SHP77 (cell line): ENCODE data around the gene AGPAT4.
"Not testable (repeated sequence)": the region's sequence is repeated elsewhere in the genome, so short reads cannot be mapped to it uniquely, and the experiment has no call there.

ENCODE experiments used
- DNase-seq, 2 experiments: peaks; one replicate each; lab custom pipeline; 2025; lab: John Stamatoyannopoulos, UW

Gene AGPAT4

DNA sequence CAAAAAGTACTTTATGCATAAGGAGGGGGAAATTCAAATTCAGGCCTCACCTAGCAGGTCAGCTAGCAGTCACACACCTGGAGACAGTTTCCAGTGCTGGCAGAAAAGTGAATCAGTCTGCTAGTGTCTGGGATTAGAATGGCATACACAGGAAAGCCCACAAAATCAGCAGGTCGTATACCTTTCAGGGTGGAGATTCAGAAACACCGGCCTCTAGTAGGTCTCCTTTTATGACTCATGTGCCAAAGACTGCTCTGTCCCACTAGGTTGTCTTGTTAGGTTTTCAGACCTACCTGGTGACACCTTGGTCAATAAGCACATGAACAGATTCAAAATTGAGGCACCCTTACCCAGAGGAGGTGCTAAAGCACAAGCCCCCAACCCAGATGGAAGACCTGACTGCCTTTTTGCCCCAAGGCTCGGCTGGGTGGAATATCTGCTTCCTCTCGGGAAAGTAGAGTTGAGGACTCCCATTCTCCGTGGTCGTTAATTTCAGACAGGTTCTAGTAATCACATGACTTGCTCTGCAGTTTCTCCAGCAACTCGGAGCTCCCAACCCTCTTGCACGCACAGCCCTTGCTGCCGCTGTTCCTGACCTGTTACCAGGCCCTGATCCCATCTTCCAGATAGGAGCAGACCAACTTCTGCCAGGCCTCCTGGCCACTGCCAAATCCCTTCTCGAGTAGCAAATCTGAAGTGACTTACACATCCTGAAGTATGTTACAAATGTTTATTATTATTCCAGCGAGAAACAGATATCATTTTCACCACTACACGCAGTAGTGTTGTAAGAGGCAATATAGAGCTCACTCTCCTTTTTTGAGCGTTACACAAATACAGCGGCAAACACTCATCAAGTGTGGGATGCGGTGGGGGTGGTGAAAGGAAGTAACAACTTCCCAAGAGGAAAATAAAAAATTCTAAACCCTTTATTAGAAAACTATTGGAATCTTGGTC lies 46.6 kb downstream of the AGPAT4 start:
- no peak for DNase-seq

DNA sequence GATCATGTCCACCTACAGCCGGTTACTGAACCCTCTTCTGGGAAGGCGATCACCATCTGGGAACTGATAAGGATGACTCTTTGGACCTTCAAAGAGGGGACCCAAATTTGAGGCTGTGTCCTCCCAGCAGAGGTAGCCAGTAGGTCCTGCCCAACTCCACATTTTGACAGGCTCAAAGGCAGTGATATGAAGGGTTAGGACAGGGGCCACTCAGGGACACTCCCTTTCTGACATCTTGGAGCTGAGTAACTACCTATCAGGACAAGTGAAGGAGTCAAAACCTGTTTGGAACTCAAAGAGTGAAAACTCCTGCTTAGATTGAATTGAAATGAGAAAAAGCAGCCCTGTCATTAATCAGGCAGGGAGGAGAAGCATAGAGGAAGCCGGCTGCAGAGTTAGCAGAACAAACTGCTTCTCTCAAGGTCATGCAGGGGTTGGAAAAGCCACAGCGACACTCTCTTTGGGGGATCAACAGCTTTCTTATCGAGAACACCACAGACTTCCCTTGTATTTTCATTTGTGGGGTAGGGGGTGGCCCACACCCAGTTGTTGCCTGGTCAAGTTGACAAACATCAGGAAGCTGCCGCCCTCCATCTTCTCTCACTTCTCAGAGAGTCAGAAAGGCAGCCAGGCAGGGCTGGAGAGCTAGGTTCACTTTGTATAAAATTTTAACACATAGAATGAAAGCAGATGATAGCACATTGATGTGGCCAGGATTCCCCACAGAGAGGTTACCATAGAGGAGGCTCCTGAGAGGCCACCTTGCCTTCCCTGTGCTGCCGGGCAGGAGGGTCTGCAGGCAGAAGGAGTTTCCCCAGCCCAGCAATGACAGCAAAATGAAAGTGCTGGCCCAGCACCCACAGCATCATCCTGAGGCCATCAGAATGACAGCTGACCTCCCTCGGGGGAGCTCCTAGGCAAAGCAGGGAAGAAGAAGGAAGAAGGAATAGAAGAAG lies 47.6 kb downstream of the AGPAT4 start:
- DNase-seq = no peak

DNA sequence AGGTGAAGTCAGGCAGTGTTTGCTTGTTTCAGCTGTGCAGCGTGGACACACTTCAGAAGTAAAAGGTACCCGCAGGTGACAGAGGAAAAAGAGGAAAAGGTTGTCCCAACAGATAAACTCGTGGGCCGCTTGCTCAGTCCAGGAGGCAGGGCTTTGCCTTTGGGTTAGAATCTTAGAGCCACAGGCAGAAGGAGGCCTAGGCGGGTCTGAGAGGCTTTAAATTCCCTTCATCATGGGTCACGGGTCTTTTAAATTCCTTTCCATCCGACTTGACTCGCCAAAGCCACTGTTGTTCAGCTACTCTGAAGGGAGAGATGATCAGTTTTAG lies 48.2 kb downstream of the AGPAT4 start:
- DNase-seq = no peak

DNA sequence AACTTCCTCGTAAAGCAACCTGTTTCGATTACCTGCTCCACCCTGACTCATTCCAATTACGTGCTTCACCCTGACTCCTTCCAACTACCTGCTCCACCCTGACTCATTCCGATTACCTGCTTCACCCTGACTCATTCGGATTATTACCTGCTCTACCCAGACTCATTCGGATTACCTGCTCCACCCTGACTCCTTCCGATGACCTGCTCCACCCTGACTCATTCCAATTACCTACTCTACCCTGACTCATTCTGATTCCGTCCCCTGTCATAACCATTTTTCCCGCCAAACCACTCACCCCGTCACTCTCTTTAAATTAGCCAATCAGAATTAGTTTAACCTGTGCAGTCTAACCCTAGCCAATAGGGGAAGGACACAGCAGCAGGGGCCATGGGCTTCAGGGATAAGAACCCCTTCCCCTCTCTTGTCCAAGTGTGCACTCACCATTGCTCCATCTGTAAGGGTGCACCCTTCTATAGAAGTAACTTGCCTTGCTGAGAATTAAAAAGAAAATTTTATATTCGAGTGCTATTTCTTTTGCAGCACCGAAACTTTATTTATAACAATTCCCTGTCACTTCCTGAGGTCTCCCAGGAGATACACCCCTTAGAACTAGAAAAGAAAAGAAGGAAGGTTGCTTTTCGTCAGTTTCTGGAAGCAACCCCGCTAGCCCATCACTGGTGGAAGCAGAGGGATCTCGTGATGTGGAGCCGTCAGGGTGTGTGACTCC lies 48.7 kb downstream of the AGPAT4 start:
- DNase-seq = not testable (repeated sequence)

DNA sequence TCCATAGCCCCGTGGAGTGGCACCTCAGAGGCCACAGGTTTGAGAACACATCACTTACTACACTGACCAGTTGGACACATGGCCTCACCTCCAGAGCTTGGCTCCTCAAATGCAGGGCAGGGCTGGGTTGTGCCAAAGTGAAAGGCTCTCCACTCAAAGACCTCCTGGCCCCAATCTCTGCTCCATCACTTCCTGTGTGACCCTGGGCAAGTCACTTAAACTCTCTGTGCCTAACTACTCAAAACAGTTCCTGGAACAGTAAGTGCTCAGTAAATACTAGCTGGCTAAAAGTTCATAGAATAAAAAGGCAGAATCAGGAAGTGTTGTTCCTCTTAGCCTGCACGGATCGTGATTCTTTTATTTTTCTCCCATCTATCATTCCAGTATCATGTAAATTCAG lies 50.2 kb downstream of the AGPAT4 start:
- no peak for DNase-seq

DNA sequence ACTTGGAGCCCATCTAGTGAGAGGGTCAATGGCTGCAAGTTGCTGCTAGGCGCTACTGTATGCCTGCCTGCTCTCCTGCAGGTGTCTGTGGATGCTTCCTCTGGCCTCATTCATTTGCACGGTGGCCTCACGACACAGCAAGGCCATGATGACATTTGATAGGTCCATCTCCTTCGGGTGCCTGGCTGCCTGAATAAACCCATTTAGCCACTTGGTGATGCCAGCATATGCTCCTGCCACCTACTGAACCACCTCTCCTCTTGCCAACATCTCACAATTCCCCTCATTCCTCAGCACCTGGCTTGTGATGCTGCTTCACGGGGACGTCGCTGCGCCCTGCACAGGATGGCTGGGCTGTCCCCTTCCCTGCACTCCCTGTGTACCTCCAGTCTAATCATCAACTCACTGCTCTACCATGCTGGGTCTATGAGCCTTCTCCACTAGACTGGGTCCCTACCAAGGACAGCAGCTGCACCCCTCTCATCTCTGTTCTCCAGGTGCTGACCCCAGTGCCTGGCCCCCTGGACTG lies 51.1 kb downstream of the AGPAT4 start:
- no peak for DNase-seq

DNA sequence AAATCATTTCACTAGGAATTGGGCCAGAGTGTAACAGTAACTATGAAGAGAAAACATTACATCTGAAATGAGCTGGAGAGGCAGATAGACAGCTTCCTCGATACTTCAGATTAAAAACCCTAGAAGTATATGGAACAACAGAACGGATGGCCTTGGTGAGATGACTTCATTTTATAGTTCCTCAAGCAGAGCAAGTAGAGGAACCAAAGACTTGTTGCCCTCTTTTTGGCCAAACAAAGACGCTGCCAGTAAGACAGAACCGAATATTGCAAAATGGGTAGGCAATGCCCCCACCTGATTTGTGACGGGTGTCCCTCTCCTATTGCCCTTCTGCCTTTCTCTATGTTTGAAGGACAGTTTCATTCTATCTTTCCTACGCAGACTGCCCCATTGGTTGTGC lies 53.5 kb downstream of the AGPAT4 start:
- DNase-seq = no peak

DNA sequence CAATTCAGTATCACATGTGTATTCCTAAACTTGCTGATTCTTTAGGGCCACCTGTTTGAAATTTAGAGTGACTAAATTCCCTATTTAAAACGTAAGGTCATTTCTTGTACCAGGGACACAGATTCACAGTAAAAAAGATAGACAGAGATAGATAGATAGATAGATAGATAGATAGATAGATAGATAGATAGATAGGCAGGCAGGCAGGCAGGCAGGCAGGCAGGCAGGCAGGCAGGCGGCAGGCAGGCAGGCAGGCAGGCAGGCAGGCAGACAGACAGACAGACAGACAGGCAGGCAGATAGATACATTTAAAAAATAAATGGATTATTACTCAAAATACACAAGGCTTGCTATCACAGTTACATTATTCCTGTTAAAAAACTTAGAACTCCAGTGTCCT lies 54.2 kb downstream of the AGPAT4 start:
- DNase-seq = no peak

DNA sequence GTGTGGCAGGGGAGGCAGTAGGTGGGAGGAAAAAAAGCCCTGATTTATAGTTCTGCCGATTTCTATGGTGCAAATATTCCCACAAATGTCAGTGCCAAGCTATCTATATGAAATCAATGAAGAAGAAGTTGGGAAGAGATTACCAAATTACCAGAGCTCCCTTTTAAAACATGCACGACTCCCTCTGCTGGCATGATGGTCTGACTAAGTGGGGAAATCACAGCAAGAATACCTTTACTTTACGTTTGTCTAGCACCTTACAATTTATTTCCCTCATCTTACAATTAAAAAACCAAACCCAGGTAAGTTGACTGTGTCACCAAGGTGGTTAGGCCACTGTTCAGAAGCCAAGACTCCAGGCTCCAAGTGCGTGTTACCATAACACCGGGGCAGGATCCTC lies 55.6 kb downstream of the AGPAT4 start:
- DNase-seq = no peak

DNA sequence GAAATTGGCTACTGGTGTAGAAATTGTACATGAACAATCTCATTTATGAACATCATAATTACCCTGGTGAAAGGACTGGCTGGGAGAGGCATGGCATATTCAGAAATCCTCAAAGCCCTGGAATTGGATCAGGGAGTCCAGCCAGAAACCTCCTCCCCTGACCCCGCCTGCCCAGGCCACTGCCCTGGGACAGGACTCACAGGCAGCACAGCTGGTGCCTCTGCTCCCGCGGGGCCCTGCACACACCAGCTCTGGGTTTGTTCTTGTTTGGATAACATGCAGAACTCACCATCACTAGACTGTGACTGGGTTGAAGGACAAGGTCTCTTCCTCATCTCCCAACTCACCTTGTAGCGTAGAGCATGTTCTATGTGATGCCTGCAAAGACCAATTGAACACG lies 56.2 kb downstream of the AGPAT4 start:
- DNase-seq = no peak

DNA sequence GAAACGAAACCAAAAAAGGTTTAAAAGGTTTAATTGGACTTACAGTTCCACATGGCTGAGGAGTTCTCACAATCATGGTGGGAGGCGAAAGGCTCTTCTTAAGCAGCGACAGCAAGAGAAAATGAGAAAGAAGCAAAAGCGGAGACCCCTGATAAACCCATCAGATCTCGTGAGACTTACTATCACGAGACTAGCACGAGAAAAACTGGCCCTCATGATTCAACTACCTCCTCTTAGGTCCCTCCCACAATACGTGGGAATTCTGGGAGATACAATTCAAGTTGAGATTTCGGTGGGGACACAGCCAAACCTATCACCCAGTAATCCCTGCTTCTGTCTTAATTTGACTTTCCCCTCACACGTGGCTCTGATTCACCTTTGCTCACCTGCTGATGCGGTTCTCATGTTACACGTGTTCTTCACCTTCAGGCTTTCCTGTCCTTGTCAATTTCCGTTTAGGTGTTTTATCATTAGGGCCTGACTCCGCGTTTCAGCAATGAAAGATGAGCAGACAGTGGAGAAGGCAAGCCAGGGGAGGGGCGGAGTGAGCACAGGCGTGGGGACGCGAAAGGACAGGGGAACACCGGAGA lies 57.1 kb downstream of the AGPAT4 start:
- no peak for DNase-seq

DNA sequence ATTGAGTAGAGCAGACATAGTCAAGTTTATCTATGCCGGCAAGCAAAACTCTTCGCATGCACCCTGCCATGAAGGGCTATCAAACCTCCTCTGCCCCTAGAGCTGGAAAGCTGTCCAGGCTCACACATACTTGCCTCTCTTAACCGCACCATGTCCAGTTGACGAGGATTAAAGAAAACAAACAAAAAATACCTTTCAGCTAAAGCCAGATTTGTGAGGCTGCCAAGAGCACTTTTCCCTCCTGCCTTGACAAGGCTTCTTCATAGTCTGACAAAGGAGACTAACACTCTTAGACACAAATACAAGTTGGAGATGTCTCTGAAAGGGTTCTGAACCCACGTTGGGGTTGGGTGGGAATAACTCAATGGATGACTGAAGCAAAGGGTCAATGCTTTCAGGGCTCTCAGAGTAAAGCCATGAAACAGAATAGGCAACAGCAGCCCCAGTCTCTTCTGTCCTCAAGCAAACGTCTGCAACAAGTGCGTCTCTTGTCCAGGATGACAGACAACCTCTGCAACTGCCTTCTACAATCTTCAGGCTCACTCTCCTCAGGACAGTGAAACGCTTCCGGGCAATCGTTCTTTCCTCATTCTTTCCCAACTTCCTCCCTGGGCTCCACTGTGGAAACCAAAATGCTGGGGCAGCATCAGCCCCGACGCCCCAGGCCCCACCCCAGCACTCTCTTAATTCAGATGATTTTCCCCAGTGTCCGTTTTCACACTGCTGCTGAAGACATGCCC lies 57.8 kb downstream of the AGPAT4 start:
- no peak for DNase-seq

DNA sequence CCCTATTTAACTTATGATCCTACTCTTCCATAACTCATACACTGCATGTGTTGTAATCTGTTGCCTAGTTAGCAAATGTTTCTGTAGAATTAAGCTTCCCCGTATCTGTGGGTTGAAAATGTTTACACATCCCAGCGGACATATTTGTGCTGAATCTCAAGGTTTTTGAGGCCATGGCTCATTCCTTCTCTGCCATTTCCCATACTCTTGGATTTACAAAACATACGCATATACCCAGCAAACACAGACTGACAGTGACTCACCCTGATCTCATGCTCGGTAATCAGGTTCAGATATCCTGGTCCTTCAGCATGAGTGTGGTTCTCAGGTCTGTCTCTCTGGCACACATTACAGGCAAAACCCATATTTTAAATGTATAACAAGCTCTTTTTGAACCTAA lies 58.7 kb downstream of the AGPAT4 start:
- no peak for DNase-seq

DNA sequence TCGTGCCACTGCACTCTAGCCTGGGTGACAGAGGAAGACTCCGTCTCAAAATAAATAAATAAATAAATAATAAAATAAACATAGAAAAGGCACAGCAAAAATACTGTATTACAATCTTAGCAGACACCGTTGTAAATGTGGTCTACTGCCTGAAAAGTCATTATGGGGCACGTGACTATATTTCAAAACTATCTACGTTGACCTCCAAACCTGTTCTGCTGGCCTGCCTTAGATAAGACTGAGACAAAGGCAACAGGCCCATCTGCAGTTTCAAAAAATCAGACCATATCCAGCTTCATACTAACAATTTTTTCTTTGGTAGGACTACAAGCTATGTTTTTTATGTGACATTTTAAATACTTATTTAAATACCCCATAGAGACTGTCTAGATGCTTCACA lies 59.1 kb downstream of the AGPAT4 start:
- DNase-seq = no peak

DNA sequence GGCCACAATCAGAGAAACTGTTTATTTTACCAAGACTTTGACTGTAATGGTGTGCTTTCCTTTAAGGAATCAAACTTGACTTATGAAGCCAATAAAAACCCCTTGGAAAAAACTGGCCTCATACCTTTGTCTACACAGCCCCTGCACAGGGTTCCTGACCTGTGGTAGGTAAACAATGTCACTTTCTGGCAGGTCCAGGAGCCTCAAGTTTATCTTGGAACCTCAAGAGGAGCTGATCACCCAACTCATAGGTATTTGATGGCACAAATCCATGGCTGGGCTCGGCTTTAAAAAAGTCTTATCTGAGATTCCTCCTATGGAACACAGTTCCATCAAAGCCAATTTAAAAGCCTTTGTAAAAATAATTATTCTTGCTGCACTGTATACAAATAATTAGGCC lies 61.0 kb downstream of the AGPAT4 start:
- DNase-seq = no peak

DNA sequence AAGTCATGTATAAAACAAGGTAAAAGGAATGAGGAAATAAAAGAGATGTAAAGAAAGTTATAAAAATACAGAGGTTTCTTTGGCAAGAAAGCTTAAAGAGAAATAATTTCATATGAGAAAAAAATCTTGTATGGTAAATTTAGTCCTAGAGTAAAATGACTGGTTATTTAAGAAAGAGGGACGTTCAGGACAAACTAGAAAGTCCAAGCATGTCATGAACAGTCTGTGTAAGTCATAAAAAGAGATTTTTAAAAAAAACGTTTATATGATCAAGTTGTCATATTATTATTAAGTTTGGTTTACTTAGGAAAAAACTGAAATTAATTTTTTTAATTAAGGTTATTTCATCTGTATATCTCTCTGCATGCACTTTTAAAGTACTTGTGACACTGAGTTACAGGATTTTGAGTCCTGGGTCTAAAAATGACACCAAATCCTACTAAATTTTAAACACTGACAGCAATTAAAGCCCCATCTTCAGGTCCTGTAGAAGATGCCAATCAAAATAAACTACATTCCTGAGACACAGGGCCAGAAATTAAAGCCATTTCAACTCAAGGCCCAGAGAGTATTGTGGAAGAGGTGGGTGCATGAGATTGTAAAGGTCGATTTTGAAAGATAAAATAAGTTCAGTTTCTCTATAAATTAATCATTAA lies 62.4 kb downstream of the AGPAT4 start:
- no peak for DNase-seq

DNA sequence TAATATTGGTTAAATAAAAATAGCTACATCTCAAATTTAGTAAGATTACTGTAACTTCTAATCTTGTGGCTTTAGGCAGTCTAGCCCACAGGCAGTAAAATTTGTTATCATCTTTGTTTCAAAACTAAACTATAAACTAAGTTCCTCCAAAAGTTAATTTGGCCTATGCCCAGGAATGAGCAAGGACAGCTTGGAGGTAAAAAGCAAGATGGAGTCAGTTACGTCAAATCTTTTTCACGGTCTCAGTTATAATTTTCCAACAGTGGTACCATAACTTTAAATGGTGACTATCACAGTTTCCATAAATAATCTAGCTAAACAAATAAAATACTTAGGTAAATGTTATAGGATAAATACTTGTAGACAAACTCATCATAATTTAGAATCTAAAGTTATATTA lies 63.0 kb downstream of the AGPAT4 start:
- DNase-seq = no peak

DNA sequence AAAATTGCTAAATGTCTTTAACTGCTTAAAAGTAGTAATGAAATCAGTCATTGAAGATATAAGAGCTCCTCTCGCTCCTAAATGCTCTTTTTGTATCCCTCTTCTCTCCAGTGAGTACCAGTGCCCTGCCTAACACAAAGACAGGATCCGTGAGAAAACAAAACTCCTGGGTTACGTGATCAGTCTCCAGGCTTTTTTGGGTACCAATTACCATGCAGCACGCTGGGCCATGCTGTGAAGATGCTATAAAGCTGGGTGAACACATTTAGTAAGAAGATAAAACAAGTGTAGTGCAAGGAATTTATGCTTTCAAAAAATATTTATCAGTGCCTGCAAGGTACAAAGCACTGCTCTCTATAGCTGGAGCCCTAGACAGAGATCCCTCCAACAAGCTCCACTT lies 66.7 kb downstream of the AGPAT4 start:
- DNase-seq = no peak

DNA sequence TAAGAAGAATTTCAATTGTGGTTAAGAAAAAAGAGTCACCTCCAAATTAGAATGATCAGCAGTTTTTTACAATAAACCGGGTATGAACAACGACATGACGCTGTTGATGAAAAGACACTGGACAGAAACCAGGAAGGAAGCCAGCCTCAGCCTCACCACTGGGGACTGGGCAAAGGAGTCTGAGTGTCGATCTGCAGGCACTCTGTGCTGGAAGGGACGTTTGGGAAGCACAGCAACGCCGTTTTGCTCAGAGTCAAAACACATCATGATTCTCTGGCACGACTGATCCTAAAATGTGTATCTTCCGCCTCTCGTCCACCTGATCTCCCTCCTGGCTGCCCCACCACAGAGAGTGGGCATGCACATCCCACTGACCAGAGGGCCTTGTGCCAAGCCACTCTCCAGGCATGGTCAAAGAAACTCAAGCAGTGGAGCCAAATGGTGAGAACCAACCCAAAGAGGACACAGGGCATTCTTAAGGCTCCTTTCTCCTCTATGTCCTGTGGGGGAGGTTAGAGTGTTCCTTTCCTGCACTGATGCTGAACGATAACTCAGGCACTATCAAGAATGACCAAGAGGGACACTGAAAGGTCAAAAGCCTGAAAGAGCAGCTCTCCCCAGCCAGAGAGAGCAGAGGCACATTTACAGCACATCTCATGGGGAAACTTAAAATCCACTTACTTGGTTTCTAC lies 68.8 kb downstream of the AGPAT4 start:
- DNase-seq = no peak
